GM19043 (cell line): Measurements from ENCODE around the gene OGG1.
A peak's percentile ranks its signal among the peaks of the same experiment; 100 is the strongest.

Experiments
- ATAC-seq: cut with Tn5 transposase; IDR thresholded peaks from one replicate; pipeline ENCODE4 v1.9.1; 2021; ENCODE audit warnings: low read depth; ENCODE audit not compliant: unreplicated experiment

Gene OGG1

GRCh38 chr3:9727041-9727595, 22.6 kb upstream of the OGG1 start:
- no peak for ATAC-seq

GRCh38 chr3:9727743-9728142, 22.0 kb upstream of the OGG1 start:
- ATAC-seq, result no peak

DNA sequence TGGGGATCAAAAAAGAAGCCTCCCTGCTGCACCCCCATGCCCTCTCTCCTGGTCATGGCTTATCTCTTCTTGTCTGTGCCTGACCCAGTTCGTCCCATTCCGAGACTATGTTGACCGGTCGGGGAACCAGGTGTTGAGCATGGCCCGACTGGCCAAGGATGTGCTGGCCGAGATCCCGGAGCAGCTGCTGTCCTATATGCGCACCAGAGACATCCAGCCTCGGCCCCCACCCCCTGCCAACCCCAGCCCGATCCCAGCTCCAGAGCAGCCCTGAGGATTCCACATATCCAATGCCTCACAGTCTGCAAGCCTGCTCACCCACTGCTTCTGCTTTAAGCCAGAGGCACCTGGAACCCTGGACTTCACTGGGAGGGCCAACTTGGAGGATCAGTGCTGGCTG, 20.3 kb upstream of the OGG1 start:
- ATAC-seq, result no peak

- ATAC-seq, result peak; percentile 34
Measured at GRCh38 chr3:9730657-9731205, 19.0 kb upstream of the OGG1 start.

DNA sequence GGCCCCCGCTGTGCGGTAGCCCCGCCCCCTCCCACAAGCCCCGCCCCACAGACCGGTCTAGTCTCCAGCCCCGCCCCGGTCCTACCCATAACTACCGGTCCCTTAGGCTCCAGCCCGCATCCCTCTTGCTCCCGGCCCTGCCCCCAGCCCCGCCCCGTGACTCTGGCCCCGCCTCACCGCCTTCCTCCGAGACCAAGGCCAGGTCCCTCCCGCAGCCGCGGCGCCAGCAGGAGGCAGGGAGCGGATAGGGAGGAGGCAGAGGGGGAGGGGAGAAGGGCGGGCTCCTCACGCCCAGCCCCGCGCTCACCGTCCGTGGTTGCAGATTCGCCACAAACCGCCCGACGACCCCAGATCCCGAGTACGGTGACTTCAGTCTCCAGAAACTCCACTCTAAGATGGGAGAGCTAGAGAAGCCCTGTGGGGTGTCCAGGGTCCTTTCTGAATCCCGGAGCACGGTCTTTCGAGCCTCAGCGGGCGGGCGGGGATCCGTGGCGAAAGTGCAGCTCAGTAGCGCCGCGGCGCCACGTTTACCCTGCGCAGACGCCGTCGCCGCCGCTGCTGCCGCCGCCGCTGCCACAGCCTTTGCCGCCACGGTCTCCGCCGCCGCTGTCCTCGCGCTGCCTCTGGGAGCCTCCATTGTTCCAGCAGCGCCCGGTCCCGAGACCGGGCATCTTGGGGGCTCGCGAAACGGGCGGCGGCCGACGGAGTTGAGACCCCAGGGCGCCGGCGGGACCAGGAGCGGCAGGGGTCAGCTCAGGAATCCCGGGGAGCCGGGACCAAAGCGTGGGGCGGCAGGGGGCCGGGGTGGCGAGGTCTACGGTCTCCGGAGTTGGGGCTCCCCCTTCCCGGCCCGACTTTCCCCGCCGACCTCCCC, 18.3 kb upstream of the OGG1 start, which contains the start of gene BRPF1:
TSS of gene BRPF1 (plus strand) at position 530 of the 874 bp plus-strand sequence. CDS start 2,406 bp downstream, outside the sequence.
- peak; percentile 95 for ATAC-seq

DNA sequence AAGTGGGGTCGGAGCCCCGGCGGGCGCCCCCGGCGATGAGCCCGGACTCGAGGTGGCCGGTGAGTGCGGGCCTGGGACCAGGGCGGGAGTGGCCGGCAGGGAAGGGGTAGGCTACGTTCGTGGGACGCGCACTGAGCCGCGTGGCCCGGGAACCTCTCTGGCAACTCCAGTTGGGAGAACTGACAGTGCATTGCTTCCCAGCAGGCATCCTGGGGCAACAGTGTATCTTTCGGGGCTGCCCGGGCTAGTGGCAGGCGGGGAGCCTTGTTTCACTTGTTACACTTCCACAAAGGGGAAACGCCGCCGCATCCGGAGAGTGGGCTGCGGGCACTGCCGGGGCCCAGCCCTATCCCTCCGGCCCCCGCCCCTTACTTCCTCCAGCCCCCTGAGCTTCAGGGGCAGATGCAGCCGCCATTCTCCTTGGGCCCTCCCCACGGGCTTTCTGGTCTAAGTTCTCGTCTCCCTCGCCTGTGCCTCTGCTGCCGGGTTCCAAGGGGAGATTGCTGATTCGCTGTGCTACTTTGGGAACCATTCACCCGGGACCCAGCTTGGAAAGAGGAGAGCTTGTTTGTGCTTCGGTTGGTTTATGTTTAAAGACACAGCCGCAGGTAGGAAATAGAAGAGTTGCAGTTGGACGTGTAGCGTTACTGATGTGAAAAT, 17.5 kb upstream of the OGG1 start:
- ATAC-seq, result no peak

DNA sequence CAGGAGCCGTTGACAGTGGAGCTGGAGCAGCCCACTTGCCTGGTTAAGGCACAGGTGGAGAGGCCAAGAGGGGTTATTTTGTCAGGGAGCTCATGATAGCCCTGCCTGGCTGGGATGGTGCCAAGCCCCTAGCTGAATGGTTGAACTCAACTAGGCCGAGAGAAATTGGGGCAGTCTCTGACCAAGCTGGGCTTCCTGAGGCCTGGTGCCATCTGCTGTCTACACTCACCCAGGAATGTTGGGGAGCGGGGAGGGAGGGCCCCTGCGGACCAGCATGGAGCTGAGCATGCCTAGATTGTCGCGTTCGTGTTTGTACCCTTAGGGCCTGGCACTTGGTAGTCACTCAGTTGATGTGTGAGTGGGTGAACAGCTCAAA, 17.0 kb upstream of the OGG1 start:
- no peak for ATAC-seq

- no peak for ATAC-seq
Measured at GRCh38 chr3:9736831-9737230, 12.9 kb upstream of the OGG1 start.

DNA sequence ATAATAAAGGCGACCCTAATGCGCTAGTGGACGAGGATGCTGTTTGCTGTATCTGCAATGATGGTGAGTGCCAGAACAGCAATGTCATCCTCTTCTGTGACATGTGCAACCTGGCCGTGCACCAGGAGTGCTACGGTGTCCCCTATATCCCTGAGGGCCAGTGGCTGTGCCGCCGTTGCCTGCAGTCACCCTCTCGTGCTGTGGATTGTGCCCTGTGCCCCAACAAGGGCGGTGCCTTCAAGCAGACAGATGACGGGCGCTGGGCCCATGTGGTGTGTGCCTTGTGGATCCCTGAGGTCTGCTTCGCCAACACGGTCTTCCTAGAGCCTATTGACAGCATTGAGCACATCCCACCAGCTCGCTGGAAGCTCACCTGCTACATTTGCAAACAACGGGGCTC, 10.6 kb upstream of the OGG1 start:
- no peak for ATAC-seq

DNA sequence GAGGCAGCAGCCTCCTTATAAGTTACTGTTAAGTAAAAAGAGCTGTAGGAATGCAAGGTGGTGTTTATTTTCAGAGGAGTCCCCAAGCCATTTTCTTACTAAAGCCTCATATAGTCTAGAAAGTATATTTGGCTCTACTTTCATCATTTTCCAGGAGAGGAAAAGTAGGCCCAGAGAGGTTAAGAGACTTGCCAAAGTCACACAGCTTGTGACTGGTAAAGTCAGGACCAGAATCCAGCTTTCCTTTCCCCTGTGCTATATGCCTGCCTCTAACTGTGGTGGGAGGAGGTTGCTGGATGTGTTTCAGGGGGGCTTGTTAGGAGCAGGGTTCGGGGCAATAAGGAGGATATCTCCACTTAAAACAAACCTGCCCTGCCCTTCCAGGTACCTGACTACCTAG, 7.2 kb upstream of the OGG1 start:
- no peak for ATAC-seq

DNA sequence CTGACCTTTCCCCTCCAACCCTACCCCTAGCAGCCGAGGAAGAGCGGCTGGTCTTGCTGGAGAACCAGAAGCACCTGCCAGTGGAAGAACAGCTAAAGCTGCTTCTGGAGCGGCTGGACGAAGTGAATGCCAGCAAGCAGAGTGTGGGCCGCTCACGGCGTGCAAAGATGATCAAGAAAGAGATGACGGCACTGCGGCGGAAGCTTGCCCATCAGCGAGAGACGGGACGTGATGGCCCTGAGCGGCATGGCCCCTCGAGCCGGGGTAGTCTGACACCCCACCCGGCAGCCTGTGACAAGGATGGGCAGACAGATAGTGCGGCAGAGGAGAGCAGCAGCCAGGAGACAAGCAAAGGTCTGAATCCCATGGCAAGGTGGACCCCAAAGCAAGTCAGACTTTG, 6.2 kb upstream of the OGG1 start:
- ATAC-seq, result no peak

DNA sequence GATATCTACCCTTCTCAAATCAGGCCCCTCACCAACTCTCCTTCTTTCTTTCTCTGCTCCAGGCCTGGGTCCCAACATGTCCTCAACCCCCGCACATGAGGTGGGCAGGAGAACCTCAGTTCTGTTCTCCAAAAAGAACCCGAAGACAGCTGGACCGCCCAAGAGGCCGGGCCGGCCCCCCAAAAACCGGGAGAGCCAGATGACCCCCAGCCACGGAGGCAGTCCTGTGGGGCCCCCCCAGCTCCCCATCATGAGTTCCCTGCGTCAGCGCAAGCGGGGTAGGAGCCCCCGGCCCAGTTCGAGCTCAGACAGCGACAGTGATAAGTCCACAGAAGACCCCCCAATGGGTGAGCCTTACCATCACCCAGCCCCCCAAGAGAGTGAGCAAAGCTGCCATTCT, 5.6 kb upstream of the OGG1 start:
- no peak for ATAC-seq

DNA sequence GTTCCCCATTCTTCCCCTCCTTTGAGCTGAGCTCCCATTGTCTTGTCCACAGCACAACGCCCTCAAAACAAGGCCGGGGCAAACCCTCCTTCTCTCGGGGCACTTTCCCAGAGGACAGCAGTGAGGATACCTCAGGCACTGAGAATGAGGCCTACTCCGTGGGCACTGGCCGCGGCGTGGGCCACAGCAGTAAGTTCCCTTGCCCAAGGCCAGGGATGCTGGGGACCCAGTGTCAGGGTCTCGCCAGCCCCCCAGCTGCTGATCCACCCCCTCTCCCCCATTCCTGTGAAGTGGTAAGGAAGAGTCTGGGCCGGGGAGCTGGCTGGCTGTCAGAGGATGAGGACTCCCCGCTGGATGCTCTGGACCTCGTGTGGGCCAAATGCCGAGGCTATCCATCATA, 4.2 kb upstream of the OGG1 start:
- ATAC-seq, result no peak

- ATAC-seq, result no peak
Measured at GRCh38 chr3:9746330-9746729, 3.4 kb upstream of the OGG1 start.

GRCh38 chr3:9747267-9747666, 2.5 kb upstream of the OGG1 start:
- ATAC-seq, result no peak

GRCh38 chr3:9748031-9748430, 1.7 kb upstream of the OGG1 start:
- ATAC-seq, result no peak

DNA sequence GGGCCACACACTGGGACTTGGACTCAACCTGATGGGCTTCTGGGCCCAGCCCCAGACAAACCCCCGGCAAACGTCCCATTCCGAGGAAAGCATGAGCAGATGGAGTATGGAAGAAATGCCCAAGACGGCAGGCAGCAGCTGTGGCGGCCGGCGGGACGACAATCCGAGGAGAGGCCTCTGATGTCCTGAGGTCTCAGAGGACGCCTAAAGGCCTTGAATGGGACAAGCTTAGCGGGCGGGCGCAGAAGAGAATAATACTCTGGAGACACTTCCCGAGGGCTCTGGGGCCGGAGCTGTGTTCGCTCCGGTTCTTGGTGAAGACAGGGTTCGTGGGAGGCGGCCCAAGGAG, 482 bp upstream of the OGG1 start:
- no peak for ATAC-seq

- no peak for ATAC-seq
Measured at GRCh38 chr3:9750556-9751411, 1.0 kb downstream of the OGG1 start.

DNA sequence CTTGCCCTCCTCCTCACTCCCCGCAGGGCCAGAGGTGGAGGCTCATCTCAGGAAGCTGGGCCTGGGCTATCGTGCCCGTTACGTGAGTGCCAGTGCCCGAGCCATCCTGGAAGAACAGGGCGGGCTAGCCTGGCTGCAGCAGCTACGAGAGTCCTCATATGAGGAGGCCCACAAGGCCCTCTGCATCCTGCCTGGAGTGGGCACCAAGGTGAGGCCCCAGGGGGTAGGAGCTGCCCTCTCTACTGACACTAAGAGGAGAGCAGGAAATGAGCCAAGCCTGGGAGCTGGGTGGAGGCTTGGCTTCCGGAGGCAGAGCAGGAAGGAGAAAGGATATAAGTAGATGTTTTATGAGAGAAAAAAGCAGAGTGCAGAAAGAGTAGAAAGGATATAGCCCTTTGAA, 4.9 kb downstream of the OGG1 start:
- ATAC-seq, result no peak

GRCh38 chr3:9757427-9757826, 7.7 kb downstream of the OGG1 start:
- ATAC-seq, result no peak
